Cardiac fibroblast (primary cell): Measurements from ENCODE around the gene ZBTB37.

Experiments
- DNase-seq, 2 donors: peaks; one replicate each; pipeline versions ENCODE4 v3.0.0 to v3.0.0-alpha.2; 2010; ENCODE audit warnings: low read depth in 2 of 2
- H3K4me3 ChIP-seq, 2 donors: replicated peaks in 1 of 2; 1 replicate in 1 of 2; 2 replicates in 1 of 2; pipeline ENCODE4 v1.5.1; 2011; ENCODE audit warnings: low read depth in 2 of 2, low read length in 2 of 2, mild to moderate bottlenecking in 2 of 2, moderate library complexity in 1 of 2
- CTCF ChIP-seq: IDR thresholded peaks from one replicate; pipeline ENCODE4 v1.5.1; 2011; ENCODE audit warnings: low read depth, mild to moderate bottlenecking, low read length, inconsistent platforms

The ZBTB37 gene

GRCh38 chr1:173887627-173888026 lies 19.4 kb downstream of the ZBTB37 start:
- no peak for DNase-seq
- TF ChIP-seq CTCF = no peak
- H3K4me3 ChIP-seq = no peak overlapping the region

GRCh38 chr1:173888749-173889148 lies 20.6 kb downstream of the ZBTB37 start:
- H3K4me3 ChIP-seq = no peak overlapping the region
- TF ChIP-seq CTCF = no peak
- DNase-seq = no peak

- H3K4me3 ChIP-seq = no peak overlapping the region
- TF ChIP-seq CTCF = no peak
- DNase-seq = no peak
Measured at GRCh38 chr1:173889885-173890284, 21.7 kb downstream of the ZBTB37 start.

- no peak overlapping the region for H3K4me3 ChIP-seq
- TF ChIP-seq CTCF = no peak
- DNase-seq = no peak
Measured at GRCh38 chr1:173893611-173894010, 25.4 kb downstream of the ZBTB37 start.

GRCh38 chr1:173894189-173894588 lies 26.0 kb downstream of the ZBTB37 start:
- TF ChIP-seq CTCF = no peak
- DNase-seq = no peak
- H3K4me3 ChIP-seq = no peak overlapping the region

- no peak for DNase-seq
- no peak for TF ChIP-seq CTCF
- H3K4me3 ChIP-seq = no peak overlapping the region
Measured at GRCh38 chr1:173900427-173900826, 32.2 kb downstream of the ZBTB37 start.

- TF ChIP-seq CTCF = no peak
- no peak for DNase-seq
- H3K4me3 ChIP-seq = no peak overlapping the region
Measured at GRCh38 chr1:173900992-173901391, 32.8 kb downstream of the ZBTB37 start.
